ENCODE data around the gene IPCEF1. TPM values are rescaled to one million over a fixed set of nuclear protein-coding genes. Genes with fewer than 3 reads are reported as not detected.

The IPCEF1 gene
- total RNA-seq, 5 donors from 2014 or later (not counting 1 experiment from before 2014, with no cell fraction given), result 57.6 to 132 (median 69.4) TPM

GRCh38 chr6:154106251-154106650, 250.4 kb downstream of the IPCEF1 start:
- Mint-ChIP-seq H3K27ac (no peak overlapping the region), H3K4me3 (no peak overlapping the region), H3K4me1 (no peaks in the 10 kb centered on the region), H3K36me3 (no peaks in the 10 kb centered on the region), H3K27me3 (peaks cover 12 to 32% of the 10 kb centered on the region in 2 donors), H3K9me3 (peaks cover 0 to 4% (median 3%) of the 10 kb centered on the region in 3 donors)
- POLR2A ChIA-PET, result no interaction called here
- H3K4me3 ChIP-seq (ENCODE audit: control insufficient read depth in 1 of 2, extremely low read depth in 1 of 2, low read length in 1 of 2), result no peak overlapping the region
- ATAC-seq (replicated peaks in 1 of 4) (no peak), DNase-seq (no peak)
- peaks cover 0 to 4% of the 10 kb centered on the region in 2 experiments for H3K27me3 ChIP-seq (replicated peaks in 1 of 2; ENCODE audit: control insufficient read depth in 2 of 2, extremely low read depth in 1 of 2, insufficient read depth in 2 of 2, low read length in 1 of 2)
- H3K9me3 ChIP-seq, result no peaks in the 10 kb centered on the region
- no peak overlapping the region for H3K27ac ChIP-seq (ENCODE audit: low read length)
- no peaks in the 10 kb centered on the region for H3K4me1 ChIP-seq (ENCODE audit: control insufficient read depth in 1 of 2, extremely low read depth in 1 of 2, insufficient read depth in 2 of 2, low read length in 2 of 2)
- CTCF ChIA-PET, result no interaction called here
- H3K36me3 ChIP-seq (ENCODE audit: control insufficient read depth in 2 of 2, extremely low read depth in 1 of 2, insufficient read depth in 1 of 2, low read length in 1 of 2), result no peaks in the 10 kb centered on the region
- WGBS (ENCODE audit: insufficient coverage), result 100% methylated on average over 1 of the region's 2 CpGs

Other genes with a start within 250 kb of the IPCEF1 start
- under 1 TPM; 0.05 to 0.35 (median 0.20) TPM for gene CNKSR3, start 153.9 kb upstream of the IPCEF1 start, total RNA-seq